ENCODE results near the gene MEGF10. TPM values are rescaled to one million over a fixed set of nuclear protein-coding genes. Genes with fewer than 3 reads are reported as not detected.

MEGF10 gene
- total and polyA plus RNA-seq, 2 of the 8 experiments (the other 6 are each of a cell fraction or from before 2014, with no cell fraction given) = 38.2 to 53.1 TPM

GRCh38 chr5:127320032-127320965 is 29.7 kb downstream of the MEGF10 start:
- WGBS, 2 experiments (ENCODE audit: extremely low coverage in 1 of 2, insufficient coverage in 1 of 2, insufficient read length in 1 of 2, insufficient replicate concordance in 2 of 2, low coverage in 1 of 2, low lambda C conversion rate in 2 of 2, missing lambda C conversion rate in 1 of 2) = 26% methylated on average over 5 of the region's 5 CpGs; no CpG with 5 or more reads in 1 of the 2 experiments
- Histone ChIP-seq H3K4me1 (replicated peaks in 1 of 4; ENCODE audit: control insufficient read depth in 3 of 4, insufficient read depth in 4 of 4, low read length in 3 of 4) (peaks cover 0 to 9% (median 7%) of the 10 kb centered on the region in 4 experiments; a peak in 4 of 7 replicates), H3K4ac (replicated peaks; ENCODE audit: insufficient read length, low read depth, low read length) (no peak overlapping the region), H4K20me1 (replicated peaks in 1 of 2; ENCODE audit: control insufficient read depth in 1 of 2, insufficient read depth in 2 of 2, low read length in 2 of 2) (no peaks in the 10 kb centered on the region), H4K8ac (ENCODE audit: extremely low read depth, insufficient read depth, low read length) (no peak overlapping the region), H3K56ac (replicated peaks; ENCODE audit: insufficient read length, low read depth, low read length) (no peak overlapping the region), H2BK15ac (ENCODE audit: low read length) (no peak overlapping the region), H2BK20ac (ENCODE audit: low read length) (no peak overlapping the region), H3K9me3 (ENCODE audit: insufficient read depth in 2 of 2, low read depth in 1 of 2, low read length in 1 of 2) (no peaks in the 10 kb centered on the region), H3K79me2 (ENCODE audit: control insufficient read depth in 1 of 2, insufficient read depth in 2 of 2, low read length in 2 of 2) (peaks cover 0 to 81% of the 10 kb centered on the region in 2 experiments; a peak in 3 of 4 replicates), H3K79me1 (ENCODE audit: low read depth, low read length) (no peaks in the 10 kb centered on the region; the same call in 1 of the 2 replicates), H4K91ac (replicated peaks; ENCODE audit: insufficient read length, low read length) (no peak overlapping the region), H2BK5ac (ENCODE audit: low read depth, low read length) (no peak overlapping the region; the same call in 1 of the 2 replicates), H3K27me3 (replicated peaks in 1 of 4; ENCODE audit: control insufficient read depth in 3 of 4, extremely low read depth in 1 of 4, insufficient read depth in 3 of 4, low read length in 3 of 4) (no peaks in the 10 kb centered on the region), H2BK12ac (ENCODE audit: low read depth, low read length) (no peak overlapping the region), H3K23ac (ENCODE audit: insufficient read length) (no peak overlapping the region), H3K4me3 (ENCODE audit: extremely low read depth in 1 of 4, insufficient read depth in 2 of 4, low read depth in 3 of 4, low read length in 4 of 4) (no peak overlapping the region), H4K5ac (ENCODE audit: insufficient read length, low read depth, low read length) (no peak overlapping the region), H2AK5ac (ENCODE audit: low read depth, low read length) (no peak overlapping the region), H3K36me3 (ENCODE audit: control insufficient read depth in 2 of 4, insufficient read depth in 4 of 4, low read length in 3 of 4) (no peaks in the 10 kb centered on the region), H3K23me2 (ENCODE audit: low read depth, low read length) (no peaks in the 10 kb centered on the region), H3K14ac (ENCODE audit: insufficient read length) (no peak overlapping the region), H3K9ac (replicated peaks in 1 of 4; ENCODE audit: extremely low read depth in 1 of 4, low read depth in 3 of 4, low read length in 3 of 4) (no peak overlapping the region), H2BK120ac (replicated peaks; ENCODE audit: low read depth, low read length) (no peak overlapping the region), H2AFZ (ENCODE audit: low read length) (no peak overlapping the region), H3K18ac (ENCODE audit: extremely low read depth, low read length) (no peak overlapping the region), H3K27ac (ENCODE audit: low read depth, low read length) (no peak overlapping the region), H3K4me2 (ENCODE audit: insufficient read depth in 1 of 2, low read depth in 2 of 2, low read length in 2 of 2) (no peak overlapping the region)
- POLR2A ChIA-PET (ENCODE audit: partially characterized antibody) = interaction anchor here (1.0 kb wide), 1 partner anchor 10 kb away, joined by 4 read pairs; no protein-coding TSS in a partner anchor
- CTCF ChIA-PET (ENCODE audit: partially characterized antibody) = interaction anchor here (0.6 to 2.3 kb wide), 8 partner anchors 8 to 172 kb away, joined by 3 to 9 read pairs (median 3); no protein-coding TSS in a partner anchor
- FAIRE-seq (peak; percentile 55), DNase-seq (ENCODE audit: low read depth in 1 of 2, low spot score in 2 of 2) (no peak)
- no peak for TF ChIP-seq CEBPB (IDR thresholded peaks at IDR 0.05; ENCODE audit: low read depth, low read length)
- TF ChIP-seq BCL11A (IDR thresholded peaks at IDR 0.05; ENCODE audit: low read depth in 2 of 2, low read length in 2 of 2) = no peak
- TF ChIP-seq GTF2F1 (IDR thresholded peaks at IDR 0.05; ENCODE audit: borderline replicate concordance, low read depth, low read length) = no peak
- TF ChIP-seq RFX5 (IDR thresholded peaks at IDR 0.05; ENCODE audit: borderline replicate concordance, low read depth, low read length) = no peak
- no peak for TF ChIP-seq BRCA1 (IDR thresholded peaks at IDR 0.05; ENCODE audit: low read depth, low read length)
- no peak for TF ChIP-seq MAX (IDR thresholded peaks at IDR 0.05)
- TF ChIP-seq SIRT6 (IDR thresholded peaks at IDR 0.05; ENCODE audit: low read length) = no peak
- no peak for TF ChIP-seq EP300 (IDR thresholded peaks at IDR 0.05; ENCODE audit: borderline replicate concordance in 1 of 2, low read depth in 2 of 2, low read length in 2 of 2)
- no peak for TF ChIP-seq TBP (IDR thresholded peaks at IDR 0.05; ENCODE audit: low read depth, low read length)
- TF ChIP-seq HDAC2 (IDR thresholded peaks at IDR 0.05; ENCODE audit: borderline replicate concordance in 1 of 2, low read depth in 2 of 2, low read length in 2 of 2) = no peak
- no peak for TF ChIP-seq KDM4A (IDR thresholded peaks at IDR 0.05; ENCODE audit: low read depth, low read length, severe bottlenecking)

Measured in H1 (cell line).